ENCODE measurements around the gene PRCP. TPM values are rescaled to one million over a fixed set of nuclear protein-coding genes. Genes with fewer than 3 reads are reported as not detected.
A peak's percentile ranks its signal among the peaks of the same experiment; 100 is the strongest.

Gene PRCP
- total RNA-seq, 1 donor from 2014 or later = 116 TPM

- DNase-seq (ENCODE audit: low read depth in 2 of 2) = no peak
These were observed 112.2 kb downstream of the PRCP start for GRCh38 chr11:82787981-82788380.

- DNase-seq (ENCODE audit: low read depth in 2 of 2) = no peak
These were observed 113.4 kb downstream of the PRCP start for GRCh38 chr11:82786836-82787235.

GRCh38 chr11:82786001-82786400, 114.2 kb downstream of the PRCP start:
- DNase-seq (ENCODE audit: low read depth in 2 of 2) = no peak

GRCh38 chr11:82782825-82783374, 117.3 kb downstream of the PRCP start:
- DNase-seq (ENCODE audit: low read depth in 2 of 2) = no peak

GRCh38 chr11:82778776-82779175, 121.5 kb downstream of the PRCP start:
- DNase-seq (ENCODE audit: low read depth in 2 of 2) = no peak

- DNase-seq (ENCODE audit: low read depth in 2 of 2) = no peak
These were observed 123.9 kb downstream of the PRCP start for GRCh38 chr11:82776377-82776776.

- peak; percentile 26 to 68 for DNase-seq (ENCODE audit: low read depth in 2 of 2)
These were observed 124.4 kb downstream of the PRCP start for GRCh38 chr11:82775736-82776346.

- DNase-seq (ENCODE audit: low read depth in 2 of 2) = no peak
These were observed 125.0 kb downstream of the PRCP start for GRCh38 chr11:82775218-82775617.

Other genes starting within 250 kb of the PRCP start
- gene FAM181B, start 166.6 kb downstream of the PRCP start, total RNA-seq = not detected in 2 replicates
- gene DDIAS, start 1.3 kb upstream of the PRCP start, total RNA-seq = 2.7 and 4.4 TPM in 2 replicates
- gene RAB30, start 171.5 kb upstream of the PRCP start, total RNA-seq = 8.1 and 8.6 TPM in 2 replicates